Measurements from ENCODE around the gene MYBPC1.

MYBPC1 gene

GRCh38 chr12:101686176-101686575 lies 91.4 kb downstream of the MYBPC1 start:
- no peak for TF ChIP-seq CTCF (IDR thresholded peaks at IDR 0.05; ENCODE audit: low read depth, low read length)
- H3K4me3 ChIP-seq (replicated peaks in 1 of 2; ENCODE audit: low read depth in 2 of 2, low read length in 2 of 2), result no peak overlapping the region
- no peak for DNase-seq (ENCODE audit: low read depth in 2 of 2)

- no peak for DNase-seq (ENCODE audit: low read depth in 2 of 2)
- TF ChIP-seq CTCF (IDR thresholded peaks at IDR 0.05; ENCODE audit: low read depth, low read length), result no peak
- H3K4me3 ChIP-seq (replicated peaks in 1 of 2; ENCODE audit: low read depth in 2 of 2, low read length in 2 of 2), result no peak overlapping the region
Observed at GRCh38 chr12:101690544-101691098, 95.8 kb downstream of the MYBPC1 start.

GRCh38 chr12:101691503-101692096 lies 96.8 kb downstream of the MYBPC1 start:
- DNase-seq (ENCODE audit: low read depth in 2 of 2), result no peak
- no peak overlapping the region for H3K4me3 ChIP-seq (replicated peaks in 1 of 2; ENCODE audit: low read depth in 2 of 2, low read length in 2 of 2)
- no peak for TF ChIP-seq CTCF (IDR thresholded peaks at IDR 0.05; ENCODE audit: low read depth, low read length)

- DNase-seq (ENCODE audit: low read depth in 2 of 2), result peak in 1 of 2 donors; percentile 11
- no peak for TF ChIP-seq CTCF (IDR thresholded peaks at IDR 0.05; ENCODE audit: low read depth, low read length)
- no peak overlapping the region for H3K4me3 ChIP-seq (replicated peaks in 1 of 2; ENCODE audit: low read depth in 2 of 2, low read length in 2 of 2)
Observed at GRCh38 chr12:101694297-101694848, 99.6 kb downstream of the MYBPC1 start.

GRCh38 chr12:101694986-101695385 lies 100.2 kb downstream of the MYBPC1 start:
- H3K4me3 ChIP-seq (replicated peaks in 1 of 2; ENCODE audit: low read depth in 2 of 2, low read length in 2 of 2), result no peak overlapping the region
- no peak for TF ChIP-seq CTCF (IDR thresholded peaks at IDR 0.05; ENCODE audit: low read depth, low read length)
- no peak for DNase-seq (ENCODE audit: low read depth in 2 of 2)

GRCh38 chr12:101695706-101696105 lies 100.9 kb downstream of the MYBPC1 start:
- no peak for TF ChIP-seq CTCF (IDR thresholded peaks at IDR 0.05; ENCODE audit: low read depth, low read length)
- DNase-seq (ENCODE audit: low read depth in 2 of 2), result peak in 1 of 2 donors; percentile 47
- no peak overlapping the region for H3K4me3 ChIP-seq (replicated peaks in 1 of 2; ENCODE audit: low read depth in 2 of 2, low read length in 2 of 2)
